ENCODE data around the gene ST6GAL2.

The ST6GAL2 gene

DNA sequence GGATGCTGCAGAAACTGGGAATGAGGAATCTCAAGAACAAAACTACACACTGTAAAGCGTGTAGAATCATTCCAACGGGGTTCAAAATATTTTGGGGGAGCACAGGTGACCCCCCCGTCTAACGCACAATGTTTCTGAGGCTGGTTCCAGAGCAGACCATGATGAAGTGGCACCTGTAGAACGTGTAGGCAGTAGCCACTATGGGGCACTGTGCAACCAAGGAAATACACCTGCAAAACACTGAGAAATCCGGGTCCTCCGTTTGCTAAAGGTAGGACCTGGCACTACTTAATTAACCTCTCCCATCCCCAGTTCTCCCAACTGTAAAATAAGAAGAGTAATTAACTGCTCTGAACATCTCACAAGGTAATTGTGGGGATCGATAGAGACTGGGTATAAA lies 22.6 kb downstream of the ST6GAL2 start:
- TF ChIP-seq CTCF (IDR thresholded peaks at IDR 0.05; ENCODE audit: insufficient read depth, low read length, poor library complexity, severe bottlenecking), result no peak
- H3K36me3 ChIP-seq (ENCODE audit: control insufficient read depth, insufficient read depth, low read length), result no peaks in the 10 kb centered on the region
- H3K27me3 ChIP-seq (replicated peaks; ENCODE audit: control insufficient read depth, insufficient read depth, low read length), result no peaks in the 10 kb centered on the region; the same call in none of the 2 replicates
- DNase-seq (ENCODE audit: extremely low read depth, insufficient read length), result no peak
- no peak overlapping the region for H3K4me3 ChIP-seq (replicated peaks; ENCODE audit: low read depth, low read length)

GRCh38 chr2:106859498-106859897 lies 26.5 kb downstream of the ST6GAL2 start:
- no peak for TF ChIP-seq CTCF (IDR thresholded peaks at IDR 0.05; ENCODE audit: insufficient read depth, low read length, poor library complexity, severe bottlenecking)
- no peak for DNase-seq (ENCODE audit: extremely low read depth, insufficient read length)

GRCh38 chr2:106858810-106859209 lies 27.2 kb downstream of the ST6GAL2 start:
- Histone ChIP-seq H3K27me3 (replicated peaks; ENCODE audit: control insufficient read depth, insufficient read depth, low read length) (no peaks in the 10 kb centered on the region; the same call in none of the 2 replicates), H3K4me3 (replicated peaks; ENCODE audit: low read depth, low read length) (no peak overlapping the region), H3K36me3 (ENCODE audit: control insufficient read depth, insufficient read depth, low read length) (no peaks in the 10 kb centered on the region)
- no peak for DNase-seq (ENCODE audit: extremely low read depth, insufficient read length)
- TF ChIP-seq CTCF (IDR thresholded peaks at IDR 0.05; ENCODE audit: insufficient read depth, low read length, poor library complexity, severe bottlenecking), result no peak

More at GRCh38 chr2:106859498-106859897, 26.5 kb downstream of the ST6GAL2 start:
- H3K36me3 ChIP-seq (ENCODE audit: control insufficient read depth, insufficient read depth, low read length), result no peaks in the 10 kb centered on the region
- no peak overlapping the region for H3K4me3 ChIP-seq (replicated peaks; ENCODE audit: low read depth, low read length)
- H3K27me3 ChIP-seq (replicated peaks; ENCODE audit: control insufficient read depth, insufficient read depth, low read length), result no peaks in the 10 kb centered on the region; the same call in none of the 2 replicates

GRCh38 chr2:106857882-106858478 lies 28.0 kb downstream of the ST6GAL2 start:
- TF ChIP-seq CTCF (IDR thresholded peaks at IDR 0.05; ENCODE audit: insufficient read depth, low read length, poor library complexity, severe bottlenecking), result no peak
- no peak for DNase-seq (ENCODE audit: extremely low read depth, insufficient read length)
- H3K36me3 ChIP-seq (ENCODE audit: control insufficient read depth, insufficient read depth, low read length), result no peaks in the 10 kb centered on the region
- no peaks in the 10 kb centered on the region; the same call in 1 of the 2 replicates for H3K27me3 ChIP-seq (replicated peaks; ENCODE audit: control insufficient read depth, insufficient read depth, low read length)
- no peak overlapping the region for H3K4me3 ChIP-seq (replicated peaks; ENCODE audit: low read depth, low read length)

DNA sequence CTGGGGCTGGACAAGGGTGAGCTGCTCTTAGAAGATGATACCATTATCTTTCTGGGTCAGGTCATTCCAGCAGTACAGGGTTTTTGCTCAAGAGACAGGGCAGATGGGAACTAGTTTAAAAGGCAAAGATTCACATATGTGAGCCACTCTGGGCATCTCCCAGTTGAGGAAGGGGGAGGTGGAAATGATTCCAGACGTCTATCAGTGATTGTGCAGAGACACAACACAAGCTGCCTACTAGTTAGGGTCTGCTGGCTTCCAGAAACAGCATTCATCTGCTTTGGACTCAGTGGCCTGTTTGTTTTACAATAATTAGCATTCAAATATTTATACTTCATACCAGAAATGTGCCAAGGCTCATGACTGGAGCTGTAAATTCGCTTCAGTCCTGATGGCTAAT lies 32.3 kb downstream of the ST6GAL2 start:
- H3K4me3 ChIP-seq (replicated peaks; ENCODE audit: low read depth, low read length), result no peak overlapping the region
- no peak for DNase-seq (ENCODE audit: extremely low read depth, insufficient read length)
- TF ChIP-seq CTCF (IDR thresholded peaks at IDR 0.05; ENCODE audit: insufficient read depth, low read length, poor library complexity, severe bottlenecking), result no peak
- H3K36me3 ChIP-seq (ENCODE audit: control insufficient read depth, insufficient read depth, low read length), result no peaks in the 10 kb centered on the region
- no peaks in the 10 kb centered on the region for H3K27me3 ChIP-seq (replicated peaks; ENCODE audit: control insufficient read depth, insufficient read depth, low read length)
